Stomach smooth muscle (tissue), 2 donors: Measurements from ENCODE around the gene ROBO1.
A peak's percentile ranks its signal among the peaks of the same experiment; 100 is the strongest.
"Not testable (repeated sequence)": the region's sequence is repeated elsewhere in the genome, so short reads cannot be mapped to it uniquely, and the experiment has no call there.

Experiments
- H3K27ac ChIP-seq: one replicate; pipeline ENCODE4 v1.7.0; 2013; ENCODE audit warnings: mild to moderate bottlenecking, low read length, inconsistent platforms
- H3K27me3 ChIP-seq, 2 donors: one replicate each; pipeline ENCODE4 v1.7.0; 2013; ENCODE audit warnings: low read length in 2 of 2; ENCODE audit not compliant: insufficient read depth in 2 of 2, control insufficient read depth in 1 of 2
- H3K36me3 ChIP-seq, 2 donors: one replicate each; pipeline ENCODE4 v1.7.0; 2013; ENCODE audit warnings: low read length in 2 of 2; ENCODE audit not compliant: control insufficient read depth in 2 of 2, insufficient read depth in 2 of 2
- H3K4me1 ChIP-seq: one replicate; pipeline ENCODE4 v1.7.0; 2013; ENCODE audit warnings: low read length; ENCODE audit not compliant: control insufficient read depth, insufficient read depth
- H3K4me3 ChIP-seq, 2 donors: one replicate each; pipeline ENCODE4 v1.7.0; 2013; ENCODE audit warnings: low read length in 2 of 2
- H3K9ac ChIP-seq, 2 donors: one replicate each; pipeline ENCODE4 v1.7.0; 2013; ENCODE audit warnings: low read length in 2 of 2, mild to moderate bottlenecking in 1 of 2
- H3K9me3 ChIP-seq, 2 donors: one replicate each; pipeline ENCODE4 v1.7.0; 2013; ENCODE audit warnings: low read length in 2 of 2; ENCODE audit not compliant: control insufficient read depth in 2 of 2
- donor health status: healthy.
- donor health status: Pancreatic carcinoma.

Gene ROBO1

GRCh38 chr3:78888635-78889034 is 879.2 kb downstream of the ROBO1 start:
- Histone ChIP-seq H3K27me3 (no peaks in the 10 kb centered on the region), H3K4me3 (no peak overlapping the region), H3K27ac (no peak overlapping the region), H3K9ac (no peak overlapping the region), H3K4me1 (no peaks in the 10 kb centered on the region), H3K36me3 (no peaks in the 10 kb centered on the region), H3K9me3 (no peaks in the 10 kb centered on the region)

- Histone ChIP-seq H3K4me1 (no peaks in the 10 kb centered on the region), H3K4me3 (no peak overlapping the region), H3K9ac (no peak overlapping the region), H3K9me3 (no peaks in the 10 kb centered on the region), H3K36me3 (no peaks in the 10 kb centered on the region), H3K27me3 (no peaks in the 10 kb centered on the region), H3K27ac (no peak overlapping the region)
Measured at GRCh38 chr3:78887547-78888011, 880.2 kb downstream of the ROBO1 start.

GRCh38 chr3:78887029-78887428 is 880.8 kb downstream of the ROBO1 start:
- Histone ChIP-seq H3K4me3 (no peak overlapping the region), H3K36me3 (no peaks in the 10 kb centered on the region), H3K27ac (no peak overlapping the region), H3K27me3 (no peaks in the 10 kb centered on the region), H3K9ac (no peak overlapping the region), H3K4me1 (no peaks in the 10 kb centered on the region), H3K9me3 (no peaks in the 10 kb centered on the region)

- H3K9ac ChIP-seq, H3K9me3 ChIP-seq, H3K4me1 ChIP-seq, H3K36me3 ChIP-seq, H3K27ac ChIP-seq, H3K27me3 ChIP-seq, H3K4me3 ChIP-seq: not testable (repeated sequence)
Measured at GRCh38 chr3:78884567-78884966, 883.2 kb downstream of the ROBO1 start.

- no peaks in the 10 kb centered on the region for H3K9me3 ChIP-seq
- H3K9ac ChIP-seq, result no peak overlapping the region
- no peaks in the 10 kb centered on the region for H3K4me1 ChIP-seq
- H3K36me3 ChIP-seq, result no peaks in the 10 kb centered on the region
- H3K27ac ChIP-seq, result no peak overlapping the region
- no peak overlapping the region for H3K4me3 ChIP-seq
- H3K27me3 ChIP-seq, result no peaks in the 10 kb centered on the region
Measured at GRCh38 chr3:78882251-78882650, 885.5 kb downstream of the ROBO1 start.

GRCh38 chr3:78881501-78881900 is 886.3 kb downstream of the ROBO1 start:
- H3K4me3 ChIP-seq, result no peak overlapping the region
- no peaks in the 10 kb centered on the region for H3K36me3 ChIP-seq
- no peaks in the 10 kb centered on the region for H3K27me3 ChIP-seq
- H3K4me1 ChIP-seq, result no peaks in the 10 kb centered on the region
- no peaks in the 10 kb centered on the region for H3K9me3 ChIP-seq
- no peak overlapping the region for H3K9ac ChIP-seq
- H3K27ac ChIP-seq, result no peak overlapping the region

GRCh38 chr3:78880603-78881461 is 887.0 kb downstream of the ROBO1 start:
- Histone ChIP-seq H3K36me3 (no peaks in the 10 kb centered on the region), H3K27ac (no peak overlapping the region), H3K9ac (no peak overlapping the region), H3K4me1 (no peaks in the 10 kb centered on the region), H3K27me3 (no peaks in the 10 kb centered on the region), H3K9me3 (no peaks in the 10 kb centered on the region), H3K4me3 (peak overlapping the region in 1 of 2 donors; percentile 23)

- Histone ChIP-seq H3K9me3 (no peaks in the 10 kb centered on the region), H3K27ac (no peak overlapping the region), H3K9ac (no peak overlapping the region), H3K4me1 (no peaks in the 10 kb centered on the region), H3K4me3 (no peak overlapping the region), H3K27me3 (no peaks in the 10 kb centered on the region), H3K36me3 (no peaks in the 10 kb centered on the region)
Measured at GRCh38 chr3:78879295-78879860, 888.4 kb downstream of the ROBO1 start.

GRCh38 chr3:78878789-78879188 is 889.0 kb downstream of the ROBO1 start:
- Histone ChIP-seq H3K36me3 (no peaks in the 10 kb centered on the region), H3K27ac (no peak overlapping the region), H3K4me3 (no peak overlapping the region), H3K4me1 (no peaks in the 10 kb centered on the region), H3K27me3 (no peaks in the 10 kb centered on the region), H3K9ac (no peak overlapping the region), H3K9me3 (no peaks in the 10 kb centered on the region)

- no peak overlapping the region for H3K4me3 ChIP-seq
Measured at GRCh38 chr3:78878011-78878410, 889.8 kb downstream of the ROBO1 start.

GRCh38 chr3:78875851-78876250 is 891.9 kb downstream of the ROBO1 start:
- no peaks in the 10 kb centered on the region for H3K36me3 ChIP-seq
- no peaks in the 10 kb centered on the region for H3K9me3 ChIP-seq
- no peak overlapping the region for H3K9ac ChIP-seq
- H3K27me3 ChIP-seq, result no peaks in the 10 kb centered on the region
- H3K27ac ChIP-seq, result no peak overlapping the region
- H3K4me3 ChIP-seq, result no peak overlapping the region
- no peaks in the 10 kb centered on the region for H3K4me1 ChIP-seq

More at GRCh38 chr3:78878011-78878410, 889.8 kb downstream of the ROBO1 start:
- H3K9ac ChIP-seq, result no peak overlapping the region
- no peaks in the 10 kb centered on the region for H3K27me3 ChIP-seq
- no peaks in the 10 kb centered on the region for H3K9me3 ChIP-seq
- no peaks in the 10 kb centered on the region for H3K36me3 ChIP-seq
- no peaks in the 10 kb centered on the region for H3K4me1 ChIP-seq
- no peak overlapping the region for H3K27ac ChIP-seq
